Gastrocnemius medialis (tissue), 4 donors: ENCODE data around the gene KRT15.

Source experiments
- CTCF ChIP-seq, 5 experiments: fragments of 450-650 bp in 3 of 5; fragments of 200-600 bp in 2 of 5; sonication (generic) in 2 of 5; IDR thresholded peaks in 4 of 5; conservative IDR thresholded peaks in 1 of 5; 1 replicate in 4 of 5; 2 replicates in 1 of 5; pipeline ENCODE4 v1.5.1; 2016 to 2019; ENCODE audit warnings: antibody characterized with exemption in 5 of 5, mild to moderate bottlenecking in 3 of 5, moderate library complexity in 3 of 5
- POLR2A ChIP-seq, 2 donors: fragments of 450-650 bp; IDR thresholded peaks; one replicate each; pipeline ENCODE4 v1.6.1; 2017; ENCODE audit warnings: antibody characterized with exemption in 2 of 2, mild to moderate bottlenecking in 2 of 2, moderate library complexity in 2 of 2

GRCh38 chr17:41546819-41547218, 28.1 kb upstream of the KRT15 start:
- TF ChIP-seq CTCF (IDR thresholded peaks at IDR 0.05 in 4 of 5, conservative IDR thresholded peaks at IDR 0.05 in 1 of 5): no peak
- no peak for TF ChIP-seq POLR2A (IDR thresholded peaks at IDR 0.05)
